Fibroblast of mammary gland (primary cell): ENCODE results near the gene GPR55.

Experiments used
- DNase-seq: peaks from one replicate; pipeline ENCODE4 v3.0.0-alpha.2; 2010; ENCODE audit warnings: low read depth
- H3K4me3 ChIP-seq: 2 replicates; pipeline ENCODE4 v1.5.1; 2011; ENCODE audit warnings: low read depth, mild to moderate bottlenecking, low read length, moderate library complexity; ENCODE audit not compliant: control insufficient read depth
- TF ChIP-seq, protein P1 (sequence below): conservative IDR thresholded peaks from 2 replicates; pipeline ENCODE4 v1.5.1; 2011; ENCODE audit warnings: low read depth, low read length, inconsistent platforms; ENCODE audit not compliant: control insufficient read depth, insufficient read depth

Gene GPR55

DNA sequence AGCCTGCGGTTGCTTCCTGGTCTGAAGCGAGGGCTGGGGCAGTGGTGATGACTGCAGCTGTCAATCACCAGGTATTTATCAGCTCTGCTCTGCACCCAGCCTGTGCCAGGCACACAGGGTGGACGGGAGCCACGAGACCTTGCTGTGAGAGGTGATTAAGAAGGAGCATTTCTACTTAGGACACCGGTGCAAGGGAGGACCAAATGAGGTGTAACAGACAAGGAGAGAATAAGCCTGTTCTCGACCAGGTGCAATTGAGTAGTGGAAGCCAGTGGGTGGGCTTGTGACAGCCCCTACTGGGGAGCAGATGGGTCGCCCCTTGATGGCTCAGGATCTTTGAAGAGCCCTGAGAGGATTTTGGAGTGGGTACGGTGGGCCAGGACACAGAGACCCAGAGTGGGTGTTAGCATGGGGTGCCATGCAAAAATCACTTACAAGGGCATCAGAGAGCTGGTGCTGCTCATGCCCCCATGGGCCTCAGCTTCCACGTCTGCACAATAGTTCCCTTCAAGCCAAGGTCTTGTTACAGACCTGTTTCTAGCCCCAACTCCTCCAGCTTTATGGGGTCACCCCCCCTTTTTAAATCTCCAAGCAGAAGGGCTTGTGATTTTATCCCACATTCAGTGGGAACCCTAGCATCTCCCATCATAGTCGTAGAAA is 24.6 kb downstream of the GPR55 start:
- H3K4me3 ChIP-seq: no peak overlapping the region
- TF ChIP-seq, protein P1, sequence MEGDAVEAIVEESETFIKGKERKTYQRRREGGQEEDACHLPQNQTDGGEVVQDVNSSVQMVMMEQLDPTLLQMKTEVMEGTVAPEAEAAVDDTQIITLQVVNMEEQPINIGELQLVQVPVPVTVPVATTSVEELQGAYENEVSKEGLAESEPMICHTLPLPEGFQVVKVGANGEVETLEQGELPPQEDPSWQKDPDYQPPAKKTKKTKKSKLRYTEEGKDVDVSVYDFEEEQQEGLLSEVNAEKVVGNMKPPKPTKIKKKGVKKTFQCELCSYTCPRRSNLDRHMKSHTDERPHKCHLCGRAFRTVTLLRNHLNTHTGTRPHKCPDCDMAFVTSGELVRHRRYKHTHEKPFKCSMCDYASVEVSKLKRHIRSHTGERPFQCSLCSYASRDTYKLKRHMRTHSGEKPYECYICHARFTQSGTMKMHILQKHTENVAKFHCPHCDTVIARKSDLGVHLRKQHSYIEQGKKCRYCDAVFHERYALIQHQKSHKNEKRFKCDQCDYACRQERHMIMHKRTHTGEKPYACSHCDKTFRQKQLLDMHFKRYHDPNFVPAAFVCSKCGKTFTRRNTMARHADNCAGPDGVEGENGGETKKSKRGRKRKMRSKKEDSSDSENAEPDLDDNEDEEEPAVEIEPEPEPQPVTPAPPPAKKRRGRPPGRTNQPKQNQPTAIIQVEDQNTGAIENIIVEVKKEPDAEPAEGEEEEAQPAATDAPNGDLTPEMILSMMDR: no peak
- DNase-seq: no peak

DNA sequence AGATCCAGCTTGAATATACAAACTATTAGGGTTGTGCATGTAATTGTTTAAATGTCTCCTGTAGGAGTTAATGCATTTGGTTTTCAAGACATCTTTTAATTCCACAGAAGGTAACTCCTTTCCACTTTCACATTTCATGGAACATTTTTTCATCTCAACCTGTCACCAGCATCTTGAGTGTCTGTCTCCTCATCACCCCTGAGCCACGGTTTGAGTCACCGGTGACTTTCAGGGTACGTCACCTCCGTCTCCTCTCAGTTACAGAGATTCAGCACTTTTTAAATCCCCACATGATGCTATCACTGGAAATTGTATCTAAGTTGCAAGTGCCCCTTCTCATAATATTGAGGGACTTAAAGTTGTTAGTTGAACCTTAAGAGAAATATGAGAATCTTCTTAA is 25.3 kb downstream of the GPR55 start:
- TF ChIP-seq, protein P1: no peak
- H3K4me3 ChIP-seq: no peak overlapping the region
- no peak for DNase-seq

DNA sequence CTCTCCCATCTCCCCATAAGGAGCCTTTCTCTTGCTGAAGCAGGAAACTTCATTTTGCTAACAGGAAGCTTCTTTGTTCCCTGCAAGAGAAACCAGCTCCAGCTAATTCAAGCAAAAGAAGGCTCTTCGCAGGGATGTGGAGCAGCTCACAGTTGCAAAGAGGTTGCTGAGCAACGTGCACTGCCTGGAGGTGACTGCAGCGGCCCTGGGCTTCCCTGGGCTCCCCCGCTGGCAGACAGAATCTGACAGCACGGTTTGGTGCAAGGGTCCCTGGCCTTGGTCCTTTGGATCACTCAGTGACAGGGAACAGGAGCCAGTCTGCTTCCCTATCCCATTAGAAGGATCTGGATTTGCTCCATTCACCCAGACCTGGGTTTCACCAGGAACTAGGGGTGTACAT is 25.8 kb downstream of the GPR55 start:
- TF ChIP-seq, protein P1: no peak
- DNase-seq: no peak
- H3K4me3 ChIP-seq: no peak overlapping the region

DNA sequence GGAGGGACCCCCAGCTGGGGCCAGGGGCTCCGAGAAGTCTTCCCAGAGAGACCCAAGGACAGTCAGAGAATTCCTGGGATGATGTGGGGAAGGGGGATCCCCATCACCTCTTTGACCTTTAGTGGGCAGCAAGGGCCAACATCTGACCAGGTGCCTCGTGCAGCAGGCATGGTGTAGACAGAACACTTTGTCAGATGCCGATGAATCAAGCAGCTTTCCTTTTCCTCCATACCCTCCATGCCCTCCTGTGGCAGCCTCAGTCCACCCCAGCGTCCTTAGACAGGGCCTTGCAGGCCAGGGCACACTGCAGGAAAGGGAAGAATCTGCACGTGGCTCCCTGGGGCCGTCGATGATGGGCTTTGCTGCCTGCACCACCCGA is 26.3 kb downstream of the GPR55 start:
- TF ChIP-seq, protein P1: no peak
- H3K4me3 ChIP-seq: no peak overlapping the region
- DNase-seq: no peak

DNA sequence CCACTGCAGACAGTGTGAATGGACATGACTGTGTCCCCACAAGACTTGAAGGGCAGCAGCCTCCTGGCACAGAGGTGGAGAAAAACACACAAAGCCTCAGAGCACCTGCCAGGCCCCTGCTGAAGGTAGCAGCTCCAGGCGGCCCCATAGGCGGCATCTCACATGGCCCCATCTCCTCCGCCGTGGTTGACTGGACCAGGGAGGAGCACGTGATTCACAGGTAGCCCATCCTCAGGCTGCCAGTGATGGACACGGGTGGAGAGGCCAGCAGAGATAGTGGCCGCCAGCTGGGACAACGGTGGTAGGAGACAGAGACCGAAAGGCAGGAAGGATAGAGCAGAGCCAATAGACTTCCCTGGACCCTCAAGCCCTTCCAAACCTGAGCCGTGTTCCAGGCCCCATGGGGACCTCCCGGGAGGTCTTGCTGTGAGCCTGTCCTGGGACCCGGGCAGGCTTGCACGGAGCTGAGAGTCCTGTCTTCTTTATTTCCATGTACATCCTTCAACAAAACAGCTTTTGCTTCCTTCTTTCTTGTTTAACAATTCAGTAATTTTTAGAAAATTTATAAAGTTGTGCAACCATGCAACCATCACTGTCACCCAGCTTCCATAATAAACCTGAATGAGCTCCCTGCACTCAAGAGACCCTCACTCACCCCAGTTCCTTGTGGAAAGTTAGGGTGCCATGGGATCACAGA is 26.9 kb downstream of the GPR55 start:
- TF ChIP-seq, protein P1: no peak
- no peak overlapping the region for H3K4me3 ChIP-seq
- no peak for DNase-seq

GRCh38 chr2:230896346-230897115 is 28.5 kb downstream of the GPR55 start:
- H3K4me3 ChIP-seq: no peak overlapping the region
- DNase-seq: no peak
- TF ChIP-seq, protein P1: no peak
